BE2C (cell line): ENCODE data around the gene MEOX2. TPM values are rescaled to one million over a fixed set of nuclear protein-coding genes. Genes with fewer than 3 reads are reported as not detected.

Experiments
- DNase-seq: peaks from one replicate; pipeline ENCODE4 v3.0.0-alpha.2; 2020
- H3K27me3 ChIP-seq: fragments of 250-450 bp; sonication (Bioruptor Pico); 2 replicates; pipeline ENCODE4 v1.5.1; 2020; ENCODE audit warnings: mild to moderate bottlenecking
- H3K36me3 ChIP-seq: fragments of 250-450 bp; sonication (Bioruptor Pico); 2 replicates; pipeline ENCODE4 v1.5.1; 2020; ENCODE audit warnings: mild to moderate bottlenecking
- H3K4me1 ChIP-seq: fragments of 250-450 bp; sonication (Bioruptor Pico); 2 replicates; pipeline ENCODE4 v1.5.1; 2020
- H3K4me3 ChIP-seq: 2 replicates; pipeline ENCODE4 v1.5.1; 2011; ENCODE audit warnings: low read depth, low read length
- H3K9me3 ChIP-seq: fragments of 250-450 bp; sonication (Bioruptor Pico); 2 replicates; pipeline ENCODE4 v1.5.1; 2020
- polyA plus RNA-seq: library from polyadenylated mRNA; unstranded; fragments of >200 nt; gene quantifications from one replicate; pipeline ENCODE4 v1.2.1, GENCODE V29; 2012; ENCODE audit warnings: low read depth, missing spikeins; ENCODE audit not compliant: insufficient read length, insufficient read depth
- TF ChIP-seq, protein P1 (sequence below): IDR thresholded peaks from 2 replicates; pipeline ENCODE4 v1.5.1; 2012; ENCODE audit warnings: mild to moderate bottlenecking, low read depth, low read length

Gene MEOX2
- 0.17 TPM for polyA plus RNA-seq

DNA sequence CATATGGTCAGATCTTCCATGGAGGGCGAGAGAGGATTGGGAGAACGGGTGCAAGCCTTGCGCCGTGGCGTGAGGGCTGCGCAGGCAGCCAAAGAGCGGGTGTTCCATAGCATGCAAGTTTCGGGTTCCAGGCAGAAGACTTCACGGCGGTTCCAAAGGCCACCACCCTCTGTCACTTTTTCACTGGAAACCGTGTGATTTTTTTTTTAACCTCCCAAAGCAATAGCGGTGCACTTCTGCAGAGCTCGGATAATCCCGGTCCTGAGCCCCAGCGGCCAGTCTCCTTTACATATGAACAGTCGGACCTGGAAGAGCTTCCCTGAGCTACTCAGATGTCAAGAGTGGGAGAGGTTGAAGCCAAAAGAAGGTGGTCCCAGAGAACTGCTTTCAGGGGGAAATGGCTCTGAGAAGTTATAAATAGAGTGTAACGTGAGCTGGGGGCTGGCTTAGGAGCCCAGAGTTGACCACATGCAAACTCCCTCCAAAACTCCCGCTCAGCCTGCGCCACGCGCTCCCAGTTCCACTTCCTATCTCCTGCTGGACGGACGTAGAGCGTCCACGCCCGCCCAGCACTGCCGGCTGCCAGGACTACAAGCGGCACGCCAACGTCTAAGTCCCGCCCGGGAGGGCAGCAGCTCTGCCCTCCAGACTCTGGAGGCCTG lies at the start of gene MEOX2:
Gene MEOX2, minus strand, starts transcription at position 389 of the 662 bp plus-strand sequence. Its CDS starts 281 bp downstream, at position 108.
- H3K9me3 ChIP-seq, result no peaks in the 10 kb centered on the region
- H3K4me3 ChIP-seq, result no peak within 1 kb of the TSS
- H3K4me1 ChIP-seq, result no peaks in the 10 kb centered on the region
- no peak for DNase-seq
- no peaks in the 10 kb centered on the region for H3K36me3 ChIP-seq
- peaks cover 86% of the 10 kb centered on the region for H3K27me3 ChIP-seq
- TF ChIP-seq, protein P1, sequence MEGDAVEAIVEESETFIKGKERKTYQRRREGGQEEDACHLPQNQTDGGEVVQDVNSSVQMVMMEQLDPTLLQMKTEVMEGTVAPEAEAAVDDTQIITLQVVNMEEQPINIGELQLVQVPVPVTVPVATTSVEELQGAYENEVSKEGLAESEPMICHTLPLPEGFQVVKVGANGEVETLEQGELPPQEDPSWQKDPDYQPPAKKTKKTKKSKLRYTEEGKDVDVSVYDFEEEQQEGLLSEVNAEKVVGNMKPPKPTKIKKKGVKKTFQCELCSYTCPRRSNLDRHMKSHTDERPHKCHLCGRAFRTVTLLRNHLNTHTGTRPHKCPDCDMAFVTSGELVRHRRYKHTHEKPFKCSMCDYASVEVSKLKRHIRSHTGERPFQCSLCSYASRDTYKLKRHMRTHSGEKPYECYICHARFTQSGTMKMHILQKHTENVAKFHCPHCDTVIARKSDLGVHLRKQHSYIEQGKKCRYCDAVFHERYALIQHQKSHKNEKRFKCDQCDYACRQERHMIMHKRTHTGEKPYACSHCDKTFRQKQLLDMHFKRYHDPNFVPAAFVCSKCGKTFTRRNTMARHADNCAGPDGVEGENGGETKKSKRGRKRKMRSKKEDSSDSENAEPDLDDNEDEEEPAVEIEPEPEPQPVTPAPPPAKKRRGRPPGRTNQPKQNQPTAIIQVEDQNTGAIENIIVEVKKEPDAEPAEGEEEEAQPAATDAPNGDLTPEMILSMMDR, result no peak

DNA sequence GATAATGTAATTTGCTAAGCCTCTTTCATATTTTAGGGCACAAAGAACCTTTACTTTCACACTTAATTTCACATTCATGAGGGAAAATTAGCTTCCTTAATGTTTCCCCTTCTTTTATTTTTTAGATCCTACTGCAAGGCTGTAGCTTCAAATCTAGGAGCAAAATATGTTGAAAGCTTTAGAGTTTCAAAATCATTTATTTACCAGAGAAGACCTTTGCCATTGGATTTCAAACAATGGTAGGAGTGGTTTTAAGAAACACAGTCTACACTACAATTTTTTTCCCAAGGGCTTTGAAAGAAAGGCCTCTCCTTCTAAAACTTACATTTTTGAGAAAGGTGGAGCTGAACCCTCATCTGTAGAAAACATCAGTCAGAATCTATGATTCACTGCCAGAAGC lies 43.3 kb upstream of the MEOX2 start:
- Histone ChIP-seq H3K36me3 (no peaks in the 10 kb centered on the region), H3K9me3 (no peaks in the 10 kb centered on the region), H3K4me1 (no peaks in the 10 kb centered on the region), H3K4me3 (no peak overlapping the region), H3K27me3 (peaks cover 9% of the 10 kb centered on the region; the same call in 1 of the 2 replicates)
- TF ChIP-seq, protein P1, result no peak
- DNase-seq, result no peak

DNA sequence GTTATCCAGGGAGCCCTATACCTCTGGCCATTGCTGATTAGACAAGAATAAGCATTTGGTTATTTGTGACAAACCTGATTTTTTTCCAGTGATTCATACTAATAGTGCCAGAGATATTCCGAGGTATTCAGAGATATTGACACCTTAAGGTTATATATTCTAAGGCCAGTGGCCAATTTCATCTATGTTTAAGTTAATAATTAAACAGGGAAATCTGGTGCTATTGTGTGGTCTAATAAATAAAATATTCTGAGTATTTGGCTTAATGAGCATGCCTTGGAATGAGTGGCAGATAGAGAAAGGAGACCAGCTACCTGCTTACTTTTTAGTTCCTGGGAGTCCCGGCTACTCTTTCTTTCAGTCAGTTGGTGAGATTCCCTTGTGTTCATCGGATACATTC lies 38.6 kb upstream of the MEOX2 start:
- no peaks in the 10 kb centered on the region for H3K36me3 ChIP-seq
- TF ChIP-seq, protein P1, result no peak
- H3K27me3 ChIP-seq, result 0 out of 2 replicates have a peak, but pooled peaks cover 2% of the 10 kb centered on the region
- no peak for DNase-seq
- no peak overlapping the region for H3K4me3 ChIP-seq
- no peaks in the 10 kb centered on the region for H3K9me3 ChIP-seq
- H3K4me1 ChIP-seq, result no peaks in the 10 kb centered on the region

DNA sequence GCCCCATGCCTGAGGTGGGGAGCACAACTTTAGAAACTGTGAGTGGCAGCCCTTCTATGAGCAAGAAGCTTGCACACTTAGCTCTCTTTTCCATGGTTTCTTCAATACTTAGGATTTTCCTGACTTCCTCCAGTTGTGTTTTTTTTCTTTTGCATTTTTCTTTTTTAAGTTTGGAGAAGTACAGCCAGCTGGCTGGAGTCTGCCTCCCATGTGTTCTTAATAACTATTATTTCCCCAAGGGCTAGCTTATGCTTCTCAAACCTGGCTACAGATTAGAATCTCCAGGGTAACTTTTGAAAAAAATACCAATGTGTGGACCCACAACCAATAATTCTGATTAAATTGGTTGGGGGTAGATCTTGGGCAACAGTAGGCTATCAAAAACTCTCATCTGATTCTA lies 37.4 kb upstream of the MEOX2 start:
- no peak overlapping the region for H3K4me3 ChIP-seq
- no peak for DNase-seq
- TF ChIP-seq, protein P1, result no peak
- no peaks in the 10 kb centered on the region for H3K36me3 ChIP-seq
- no peaks in the 10 kb centered on the region for H3K4me1 ChIP-seq
- H3K9me3 ChIP-seq, result no peaks in the 10 kb centered on the region
- 0 out of 2 replicates have a peak, but pooled peaks cover 2% of the 10 kb centered on the region for H3K27me3 ChIP-seq

DNA sequence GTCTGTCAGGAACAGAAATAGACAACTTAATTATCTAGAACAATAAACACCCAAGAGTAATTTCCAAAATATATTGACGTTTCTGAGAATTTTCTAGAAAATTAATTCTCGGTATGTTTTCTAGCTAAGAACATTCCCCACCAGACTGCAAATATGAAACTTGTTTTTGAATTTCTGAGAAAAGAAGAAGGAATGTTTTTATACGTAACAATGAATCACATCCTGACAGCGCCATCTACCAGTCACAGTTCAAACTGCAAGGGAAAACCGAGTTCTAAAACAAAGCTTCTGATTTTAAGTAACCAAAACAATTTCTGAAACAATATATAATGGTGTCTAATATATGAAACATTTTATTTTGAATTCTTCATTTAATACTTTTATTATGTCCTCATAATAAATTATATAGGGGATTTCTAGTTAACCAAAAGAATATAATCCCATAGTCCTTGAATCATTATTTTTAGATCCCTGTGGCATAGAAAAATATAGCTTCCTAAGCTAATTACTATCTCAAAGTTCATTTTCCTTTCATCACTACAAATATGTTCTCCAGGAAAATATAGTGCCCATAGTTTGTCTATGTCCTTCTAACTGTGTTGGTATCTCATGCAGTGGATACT lies 34.5 kb upstream of the MEOX2 start:
- Histone ChIP-seq H3K9me3 (no peaks in the 10 kb centered on the region), H3K4me1 (no peaks in the 10 kb centered on the region), H3K36me3 (no peaks in the 10 kb centered on the region), H3K27me3 (0 out of 2 replicates have a peak, but pooled peaks cover 3% of the 10 kb centered on the region), H3K4me3 (no peak overlapping the region)
- peak; percentile 28 for DNase-seq
- TF ChIP-seq, protein P1, result peak; percentile 89

DNA sequence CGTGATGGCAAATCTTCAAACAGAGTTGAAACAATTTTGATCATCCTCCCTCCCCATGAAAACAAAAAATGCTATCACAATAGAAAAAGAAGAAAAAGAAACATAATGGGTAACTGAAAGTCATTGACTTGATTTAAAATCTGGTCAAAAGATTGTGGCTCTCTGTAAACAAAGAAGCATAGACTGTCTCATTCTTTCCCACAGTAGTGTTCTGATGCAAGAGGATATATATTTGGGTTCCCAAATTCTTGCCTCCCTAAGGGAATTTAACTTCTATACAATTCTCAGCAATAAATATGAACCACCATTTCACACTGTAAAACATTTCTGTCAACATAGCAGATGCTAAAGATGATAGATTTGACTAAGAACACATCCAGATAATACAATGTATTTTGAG lies 32.8 kb upstream of the MEOX2 start:
- TF ChIP-seq, protein P1, result no peak
- Histone ChIP-seq H3K9me3 (no peaks in the 10 kb centered on the region), H3K36me3 (no peaks in the 10 kb centered on the region), H3K27me3 (0 out of 2 replicates have a peak, but pooled peaks cover 6% of the 10 kb centered on the region), H3K4me1 (no peaks in the 10 kb centered on the region), H3K4me3 (no peak overlapping the region)
- no peak for DNase-seq
